ENCODE measurements around the gene ROCK1.
"Not testable (repeated sequence)": the region's sequence is repeated elsewhere in the genome, so short reads cannot be mapped to it uniquely, and the experiment has no call there.

The ROCK1 gene

DNA sequence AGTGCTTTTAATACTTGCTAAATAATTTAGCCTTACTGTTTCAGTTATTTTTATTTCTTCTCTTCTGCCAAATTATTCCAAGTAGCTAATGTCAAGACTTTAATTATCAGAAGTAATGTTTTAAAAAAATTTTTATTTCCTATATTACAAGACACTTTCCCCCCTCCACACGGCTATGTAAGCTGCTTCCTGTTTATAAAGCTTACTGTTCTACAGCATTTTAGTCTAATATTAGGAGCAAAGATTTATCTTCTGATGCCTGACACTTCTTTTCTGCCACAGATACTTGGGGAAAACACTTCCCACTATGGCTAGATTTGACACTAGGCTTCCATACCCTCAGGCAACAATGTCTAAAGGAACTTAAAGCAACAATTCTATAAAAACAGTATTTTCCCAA, 62.3 kb downstream of the ROCK1 start:
- DNase-seq, result no peak

DNA sequence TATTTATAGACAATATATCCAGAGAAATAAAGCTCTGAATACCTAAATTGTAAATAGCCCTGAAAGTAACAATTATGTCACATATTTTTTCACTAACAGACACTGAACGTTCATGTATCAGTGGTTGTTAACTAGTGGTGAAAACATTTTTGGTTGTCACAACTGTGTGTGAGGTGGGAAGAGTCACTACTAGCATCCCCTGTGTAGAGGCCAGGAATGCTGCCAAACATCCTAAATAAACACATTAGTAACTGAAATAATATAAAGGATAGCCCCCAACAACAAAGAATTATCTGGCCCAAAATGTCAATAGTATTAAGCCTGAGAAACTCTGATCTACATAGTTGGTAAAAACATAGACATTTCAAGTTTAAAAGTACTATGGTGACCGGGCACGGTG, 64.5 kb downstream of the ROCK1 start:
- DNase-seq, result no peak

DNA sequence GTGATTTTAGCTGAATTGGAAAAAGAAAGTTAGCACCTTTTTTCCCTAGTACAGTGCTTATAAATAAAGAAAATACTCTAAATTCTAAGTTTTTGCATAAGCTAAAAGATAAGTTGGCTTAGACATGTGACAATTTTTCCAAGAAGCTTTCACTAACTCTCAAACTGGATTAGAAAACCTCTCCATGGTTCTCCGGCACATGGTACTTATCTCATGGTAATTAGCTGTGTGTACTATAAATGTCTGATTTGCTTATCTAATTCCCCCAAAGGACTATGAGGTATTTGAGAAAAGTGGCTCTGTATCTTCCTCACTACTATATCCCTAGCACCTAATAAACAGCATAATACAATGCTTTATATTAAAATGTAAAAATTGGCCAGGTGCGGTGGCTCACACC, 71.1 kb downstream of the ROCK1 start:
- no peak for DNase-seq

DNA sequence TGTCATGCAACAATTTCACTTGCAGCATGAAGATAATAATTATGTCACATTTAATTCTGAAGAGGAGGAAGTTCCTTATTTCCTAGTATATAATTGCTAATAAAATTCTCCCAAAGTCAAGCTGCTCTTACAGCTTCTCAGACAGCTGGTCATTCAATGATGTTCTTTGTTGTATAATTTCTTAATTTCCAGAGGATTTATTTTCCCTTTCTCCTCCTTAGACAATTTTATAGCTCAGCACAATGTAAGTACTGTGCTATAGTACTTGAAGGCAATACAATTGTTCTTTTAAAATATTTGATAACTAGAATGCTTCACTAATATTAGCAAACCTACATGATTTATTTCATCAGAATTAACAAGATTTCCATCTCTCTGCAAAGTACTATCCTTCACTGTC, 73.4 kb downstream of the ROCK1 start:
- no peak for DNase-seq

DNA sequence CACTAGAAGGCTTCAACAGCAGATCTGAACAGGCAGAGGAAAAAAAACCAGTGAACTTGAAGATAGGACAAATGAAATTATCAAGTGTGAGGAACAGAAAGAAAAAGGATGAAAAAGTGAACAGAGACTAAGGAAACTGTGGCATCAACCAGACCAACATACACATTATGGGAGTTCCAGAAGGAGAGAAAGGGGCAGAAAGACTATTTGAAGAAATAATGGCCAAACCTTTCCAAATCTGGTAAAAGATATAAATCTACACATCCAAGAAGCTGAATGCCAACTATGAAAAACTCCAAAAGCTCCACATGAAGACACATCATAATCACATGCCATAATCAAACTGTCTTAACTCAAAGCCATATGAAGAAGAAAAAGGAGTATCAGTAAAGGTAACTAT, 79.8 kb downstream of the ROCK1 start:
- no peak for DNase-seq

DNA sequence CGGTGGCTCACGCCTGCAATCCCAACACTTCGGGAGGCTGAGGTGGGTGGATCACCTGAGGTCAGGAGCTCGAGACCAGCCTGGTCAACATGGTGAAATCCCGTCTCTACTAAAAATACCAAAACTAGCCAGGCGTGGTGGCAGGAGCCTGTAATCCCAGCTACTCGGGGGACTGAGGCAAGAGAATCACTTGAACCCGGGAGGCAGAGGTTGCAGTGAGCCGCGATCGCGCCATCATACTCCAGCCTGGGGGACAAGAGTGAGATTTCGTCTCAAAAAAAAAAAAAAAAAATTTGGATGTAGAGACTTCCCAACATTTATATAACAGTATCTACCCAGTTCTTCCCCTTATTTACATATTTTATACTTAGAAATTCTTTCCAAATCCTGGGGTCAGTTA, 93.4 kb downstream of the ROCK1 start:
- not testable (repeated sequence) for DNase-seq

DNA sequence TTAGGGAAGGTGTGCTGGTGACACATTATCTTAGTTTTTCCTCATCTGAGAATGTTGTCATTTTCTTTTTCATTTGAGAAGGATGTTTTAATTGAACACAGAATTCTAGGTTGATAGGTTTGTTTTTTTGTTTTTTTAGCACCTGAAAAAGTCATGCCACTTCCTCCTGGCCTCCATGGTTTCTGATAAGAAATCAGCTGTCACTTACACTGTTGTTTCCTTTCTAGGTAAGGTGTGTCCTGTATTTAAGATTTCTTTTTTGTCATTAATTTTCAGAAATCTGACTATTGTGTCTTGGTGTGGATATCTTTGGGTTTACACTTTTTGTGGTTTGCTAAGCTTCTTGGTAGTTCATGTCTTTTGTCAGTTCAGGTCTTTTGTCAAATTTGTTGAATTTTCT, 99.3 kb downstream of the ROCK1 start:
- DNase-seq, result no peak

DNA sequence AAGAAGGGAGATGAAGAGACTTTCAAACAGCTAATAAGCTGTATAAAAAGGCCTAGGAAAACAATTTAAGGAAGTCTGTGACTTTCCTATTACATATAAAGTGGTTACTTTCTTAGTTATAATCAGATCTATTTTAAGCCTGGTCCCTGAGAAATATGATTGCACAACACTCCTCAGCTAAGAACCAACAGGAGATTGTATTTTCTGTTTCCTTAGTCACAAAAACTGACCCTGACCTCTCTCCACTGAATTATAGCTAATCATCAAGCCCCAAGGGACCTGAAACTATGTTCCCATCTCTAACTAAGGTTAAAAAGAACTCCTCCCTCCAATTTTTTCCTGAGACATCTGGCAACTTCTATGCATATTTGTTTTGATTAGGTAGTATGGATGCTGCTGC, 106.9 kb downstream of the ROCK1 start:
- DNase-seq, result no peak

DNA sequence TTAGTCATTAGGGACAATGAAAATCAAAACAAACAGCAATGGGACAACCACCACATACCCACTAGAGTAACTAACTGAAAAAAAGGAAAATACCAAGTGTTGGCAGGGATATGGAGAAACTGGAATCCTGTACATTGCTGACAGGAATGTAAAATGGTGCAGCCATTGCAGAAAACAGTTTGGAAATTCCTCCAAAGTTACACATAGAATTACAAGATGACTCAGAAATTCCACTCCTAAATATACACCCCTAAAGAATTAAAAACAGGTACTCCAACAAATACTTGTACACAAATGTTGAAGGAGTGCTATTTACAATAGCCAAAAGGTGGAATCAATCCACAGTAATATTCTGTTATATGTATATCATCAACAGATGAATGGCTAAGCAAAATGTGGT, 110.9 kb downstream of the ROCK1 start:
- no peak for DNase-seq

DNA sequence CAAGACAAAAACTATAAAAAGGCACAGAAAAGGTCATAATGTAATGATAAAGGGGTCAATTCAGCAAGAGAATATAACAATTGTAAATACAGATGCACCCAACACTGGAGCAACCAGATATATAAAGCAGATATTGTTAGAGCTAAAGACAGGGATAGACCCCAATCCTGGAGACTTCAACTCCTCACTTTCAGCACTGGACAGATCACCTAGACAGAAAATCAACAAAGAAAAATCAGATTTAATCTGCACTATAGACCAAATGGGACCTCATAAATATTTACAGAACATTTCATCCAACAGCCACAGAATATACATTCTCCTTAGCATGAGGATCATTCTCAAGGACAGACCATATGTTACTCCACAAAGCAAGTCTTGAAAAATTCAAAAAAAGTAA, 114.2 kb downstream of the ROCK1 start:
- DNase-seq, result no peak

DNA sequence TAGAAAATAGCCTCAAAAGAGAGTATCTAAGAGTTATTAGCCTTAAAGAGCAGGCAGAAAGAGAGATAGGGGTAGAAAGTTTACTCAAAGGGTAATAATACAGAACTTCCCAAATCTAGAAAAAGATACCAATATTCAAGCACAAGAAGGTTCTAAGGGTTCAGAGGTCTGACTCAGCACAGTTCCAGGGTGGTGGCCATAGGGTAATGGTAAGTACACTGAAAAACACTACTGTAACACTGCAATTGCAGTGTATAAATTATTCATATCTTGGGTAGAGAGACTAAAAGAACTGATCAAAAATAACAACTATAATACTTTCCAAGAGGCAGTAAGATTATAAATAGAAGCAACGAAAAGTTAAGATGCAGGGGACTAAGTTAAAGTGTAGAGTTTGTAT, 115.2 kb downstream of the ROCK1 start:
- DNase-seq, result no peak

DNA sequence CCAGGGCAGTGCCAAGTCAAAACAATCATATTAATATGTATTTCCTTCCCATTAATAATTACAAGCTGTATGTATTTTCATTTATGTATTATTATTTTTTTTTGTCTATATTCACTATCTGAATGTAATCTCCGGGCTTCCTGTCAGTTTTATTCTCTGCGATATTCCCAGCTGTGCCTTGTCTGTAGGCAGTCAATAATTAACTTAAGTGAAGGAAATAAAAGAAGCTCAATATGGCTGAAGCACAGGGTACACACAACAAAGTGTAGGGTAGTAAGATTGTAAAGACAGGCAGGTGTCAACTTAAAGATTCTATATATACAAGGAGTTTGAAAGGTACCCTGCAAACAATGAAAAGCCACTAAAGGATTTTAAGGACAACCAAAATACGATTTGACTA, 122.9 kb downstream of the ROCK1 start:
- DNase-seq, result no peak

DNA sequence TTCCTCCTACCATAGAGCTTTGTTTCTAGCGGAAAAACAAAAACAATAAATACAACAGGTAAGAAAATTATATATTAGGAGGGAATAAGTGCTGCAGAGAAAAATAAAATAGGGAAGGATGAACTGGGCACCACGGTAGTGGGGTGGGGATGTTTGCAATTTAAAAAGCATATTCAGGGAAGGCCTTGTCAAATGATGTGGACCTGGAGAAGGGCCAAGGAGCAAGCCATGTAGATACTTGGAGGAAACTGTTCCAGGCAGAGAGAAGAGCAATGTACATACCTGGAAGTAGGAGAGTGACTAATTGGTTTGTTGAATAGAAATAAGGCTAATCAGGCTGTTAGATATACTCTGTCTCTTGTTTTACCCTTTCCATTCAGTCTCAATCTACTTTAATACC, 136.5 kb downstream of the ROCK1 start:
- no peak for DNase-seq

DNA sequence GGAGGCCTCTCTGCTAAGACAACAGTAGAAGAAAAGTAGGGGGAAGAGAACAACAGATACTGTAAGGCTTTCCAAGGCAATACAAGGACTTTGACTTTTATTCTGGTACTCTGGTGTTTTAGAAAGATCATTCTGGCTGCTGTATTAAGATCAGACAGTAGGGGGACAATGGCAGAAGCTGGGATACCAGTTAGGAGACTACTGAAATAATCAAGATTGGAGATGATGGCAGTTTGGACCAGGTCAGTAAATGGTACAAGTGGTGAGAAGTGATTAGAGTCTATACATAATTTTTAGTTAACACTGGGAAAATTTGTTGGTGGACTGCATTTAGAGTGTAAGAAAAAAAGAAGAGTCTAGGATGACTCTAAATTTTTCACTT, 139.7 kb downstream of the ROCK1 start:
- DNase-seq, result no peak

DNA sequence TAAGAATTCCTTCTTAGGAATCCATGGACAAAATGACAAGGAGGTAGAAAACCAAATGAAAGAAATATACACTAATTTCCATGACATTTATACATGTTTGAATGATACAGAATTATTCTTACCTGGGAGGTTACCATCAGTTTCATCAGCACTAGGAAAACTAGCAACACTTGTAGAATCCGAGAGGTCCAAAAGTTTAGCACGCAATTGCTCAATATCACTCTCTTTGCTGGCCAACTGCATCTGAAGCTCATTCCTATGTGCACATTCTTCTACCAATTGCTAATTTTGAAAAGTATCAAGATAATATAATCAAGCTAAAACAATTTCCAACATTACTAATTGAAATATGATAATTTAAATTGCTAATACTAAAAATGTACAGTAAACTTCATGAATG, 144.8 kb downstream of the ROCK1 start:
- DNase-seq, result no peak

DNA sequence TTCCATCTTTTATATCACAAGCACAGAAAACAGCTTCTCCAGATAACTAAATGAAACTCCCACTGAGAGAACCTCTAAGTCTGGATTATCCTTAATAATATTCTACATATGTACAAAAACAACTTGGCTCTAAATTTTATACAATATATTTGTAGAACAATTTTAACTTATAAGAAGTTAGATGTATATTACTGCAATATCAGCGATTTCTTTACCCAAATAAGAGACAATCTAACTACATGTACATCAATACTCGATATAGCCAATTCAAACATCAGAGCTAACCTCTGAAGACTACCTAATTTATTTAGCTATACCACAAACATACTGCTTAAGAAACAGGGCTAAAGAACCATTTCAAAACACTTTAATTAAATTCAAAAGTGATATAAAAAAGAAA, 148.6 kb downstream of the ROCK1 start:
- no peak for DNase-seq

DNA sequence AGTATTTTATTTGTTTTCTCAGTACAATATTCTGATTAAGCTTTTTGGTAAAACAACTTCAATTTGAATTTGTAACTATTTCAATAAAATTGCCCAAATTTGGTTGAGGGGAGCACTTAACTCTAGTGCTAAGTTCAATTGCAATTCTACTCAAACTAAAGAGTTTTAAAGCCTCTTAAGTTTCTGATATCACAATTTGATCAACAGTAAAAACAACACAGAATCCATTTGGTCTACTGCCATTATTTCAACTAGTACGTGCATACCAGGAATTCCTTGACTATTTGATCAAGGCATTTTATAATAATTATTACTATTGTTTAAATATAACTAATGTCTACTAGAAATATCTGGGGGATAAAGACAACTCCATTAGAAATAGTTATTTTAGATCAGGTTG, 150.9 kb downstream of the ROCK1 start:
- DNase-seq, result no peak

DNA sequence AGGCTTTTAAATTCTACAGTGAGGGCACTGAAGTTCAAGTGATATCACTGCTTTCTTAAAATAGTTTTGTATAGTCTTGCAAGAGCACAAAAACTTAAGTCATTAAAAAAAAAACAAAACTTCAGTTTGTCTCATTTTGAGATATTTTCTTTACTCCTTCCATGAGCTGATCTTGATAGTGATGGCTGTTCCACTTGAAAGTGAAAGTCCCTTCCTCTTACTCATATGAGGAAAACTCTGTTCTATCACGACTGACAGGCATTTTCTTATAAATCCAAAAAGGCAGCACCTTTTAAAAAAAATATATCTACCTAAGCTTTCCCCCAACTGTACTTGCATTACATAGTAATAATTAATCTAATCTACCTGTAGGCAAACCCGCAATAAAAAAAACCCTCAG, 160.8 kb downstream of the ROCK1 start:
- DNase-seq, result not testable (repeated sequence)
